Transverse colon (tissue), 4 donors: Measurements from ENCODE around the gene MCM3. TPM values are rescaled to one million over a fixed set of nuclear protein-coding genes. Genes with fewer than 3 reads are reported as not detected.

ENCODE experiments used
- DNase-seq: peaks from one replicate; pipeline ENCODE4 v3.0.0-alpha.2; 2019
- H3K27ac ChIP-seq, 4 donors: fragments of 200-600 bp; sonication (generic); 2 replicates each; pipeline ENCODE4 v1.5.1; 2016 to 2018; ENCODE audit warnings: inconsistent platforms in 4 of 4
- H3K27me3 ChIP-seq: fragments of 200-600 bp; sonication (generic); 2 replicates; pipeline ENCODE4 v1.5.1; 2017; ENCODE audit warnings: inconsistent platforms
- H3K36me3 ChIP-seq, 4 donors: fragments of 200-600 bp; sonication (generic); 2 replicates each; pipeline ENCODE4 v1.5.1; 2017 to 2019; ENCODE audit warnings: inconsistent platforms in 4 of 4
- H3K4me1 ChIP-seq, 4 donors: fragments of 200-600 bp; sonication (generic); 2 replicates each; pipeline ENCODE4 v1.5.1; 2017 to 2020; ENCODE audit warnings: inconsistent platforms in 4 of 4
- H3K4me3 ChIP-seq, 4 donors: fragments of 200-600 bp; sonication (generic); 1 replicate in 1 of 4; 2 replicates in 3 of 4; pipeline versions ENCODE4 v1.5.1 to v1.6.1; 2017 to 2019; ENCODE audit warnings: inconsistent platforms in 4 of 4
- H3K9me3 ChIP-seq, 2 donors: fragments of 200-600 bp; sonication (generic); 2 replicates each; pipeline ENCODE4 v1.5.1; 2017 to 2019; ENCODE audit warnings: inconsistent platforms in 2 of 2
- CTCF ChIP-seq, 5 experiments: fragments of 200-600 bp in 3 of 5; fragments of 450-650 bp in 2 of 5; sonication (generic) in 3 of 5; IDR thresholded peaks; 1 replicate in 2 of 5; 2 replicates in 3 of 5; pipeline ENCODE4 v1.5.1; 2016 to 2017; ENCODE audit warnings: antibody characterized with exemption in 5 of 5, inconsistent platforms in 3 of 5, mild to moderate bottlenecking in 2 of 5, moderate library complexity in 1 of 5
- EP300 ChIP-seq: sonication (generic); formaldehyde crosslinking; IDR thresholded peaks from one replicate; pipeline ENCODE4 v1.6.1; 2017; ENCODE audit warnings: antibody characterized with exemption, low read depth
- POLR2A ChIP-seq: fragments of 450-650 bp; IDR thresholded peaks from one replicate; pipeline ENCODE4 v1.6.1; 2016; ENCODE audit warnings: antibody characterized with exemption, mild to moderate bottlenecking, moderate library complexity
- POLR2AphosphoS5 ChIP-seq, 3 donors: sonication (generic); formaldehyde crosslinking; IDR thresholded peaks; one replicate each; pipeline ENCODE4 v1.6.1; 2016; ENCODE audit warnings: antibody characterized with exemption in 3 of 3
- WGBS, 2 donors: methylation state at CpG; one replicate each; pipeline ENCODE4 v1.1.5; 2018; ENCODE audit warnings: low coverage in 1 of 2; 5-methylcytosine and 5-hydroxymethylcytosine counted together
- in situ Hi-C, 4 donors: fragments of 200-750 bp; cut with MboI; loops; one replicate each; pipeline versions ENCODE4 v1.15.0 to v1.15.1; 2017; ENCODE audit warnings: low sequenced_read_pairs in 3 of 4, low pct_ligation_motif_present in 1 of 4, low pct_unique_long_range_greater_than_20kb in 1 of 4
- intact Hi-C: fragments of 100-400 bp; cut with DNase I; formaldehyde crosslinking; loops from one replicate; pipeline ENCODE4 v1.15.1; 2023; ENCODE audit warnings: low total_unique reads
- total RNA-seq, 4 donors: library from RNA; depleted of rRNA; stranded (reverse); fragments of >200 nt; gene quantifications; one replicate each; pipeline ENCODE4 v1.1.0, GENCODE V29; 2016

The MCM3 gene
- 10 to 100 TPM; 13.5 to 27.3 (median 24.2) TPM for total RNA-seq

DNA sequence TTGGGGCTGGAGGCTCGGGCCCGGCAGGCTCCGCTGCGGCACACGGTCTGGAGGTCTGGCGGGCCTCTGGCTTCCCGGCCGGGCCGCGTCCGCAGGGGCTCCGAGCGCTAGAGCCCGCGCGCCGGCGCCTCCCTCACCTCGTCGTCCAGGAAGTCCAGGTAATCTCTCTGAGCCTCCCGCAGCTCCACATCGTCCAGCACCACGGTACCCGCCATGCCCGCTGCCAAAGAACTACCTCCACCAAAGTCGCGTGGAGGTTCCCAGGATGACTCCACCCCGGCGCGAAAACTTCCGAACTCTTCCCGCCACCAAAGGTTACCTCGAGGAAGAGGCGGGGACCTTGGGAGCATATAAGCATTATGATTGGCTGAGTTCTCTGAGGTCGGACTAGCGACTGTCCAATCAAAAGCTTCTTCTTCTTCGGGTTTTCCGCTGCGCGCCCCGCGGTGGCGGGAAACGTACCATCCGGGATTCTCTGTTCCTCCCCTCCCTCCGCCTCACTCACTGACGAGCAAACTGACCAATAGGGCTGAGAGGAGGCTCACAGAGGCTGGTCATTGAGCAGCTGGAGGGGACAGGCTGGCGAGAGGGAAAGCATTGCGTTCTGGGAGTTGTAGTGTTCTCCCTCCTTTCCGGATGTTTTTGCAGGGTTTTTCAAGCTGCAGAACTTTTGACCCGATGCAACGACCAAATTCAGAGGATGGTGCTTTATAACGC lies at the start of gene MCM3:
Gene MCM3 (minus strand): TSS at position 283 of the 717 bp plus-strand sequence. CDS start 68 bp downstream, at position 215.
- H3K27ac ChIP-seq, result peak within 1 kb of the TSS; percentile 73 to 90 (median 82)
- DNase-seq, result peak; percentile 98
- no peaks in the 10 kb centered on the region for H3K27me3 ChIP-seq
- H3K36me3 ChIP-seq, result peaks cover 0 to 24% (median 3%) of the 10 kb centered on the region in 4 donors
- TF ChIP-seq CTCF (IDR thresholded peaks at IDR 0.05) (peak in 3 of 5 experiments; percentile 5 to 57 (median 47)), EP300 (no peak), POLR2AphosphoS5 (IDR thresholded peaks at IDR 0.05) (peak; percentile 8 to 69 (median 57)), POLR2A (peak; percentile 29)
- peaks cover 5 to 35% (median 17%) of the 10 kb centered on the region in 4 donors for H3K4me1 ChIP-seq
- WGBS, 2 donors, result 0 to 1% methylated on average over 6 to 47 of the region's 53 CpGs
- intact Hi-C loops, result loop anchor here (10.0 kb wide), 1 partner anchor 370 kb away; no protein-coding TSS in a partner anchor
- H3K4me3 ChIP-seq, result peak within 1 kb of the TSS; percentile 57 to 97 (median 73)
- H3K9me3 ChIP-seq, result no peaks in the 10 kb centered on the region
- in situ Hi-C loops, result loop anchor here (5.0 to 25.0 kb wide), 5 partner anchors 118 to 383 kb away; partner anchors contain the start of genes TMEM14A (in 2 of the 4), EFHC1 (in 1 of the 4) and TRAM2 (in 1 of the 4)

DNA sequence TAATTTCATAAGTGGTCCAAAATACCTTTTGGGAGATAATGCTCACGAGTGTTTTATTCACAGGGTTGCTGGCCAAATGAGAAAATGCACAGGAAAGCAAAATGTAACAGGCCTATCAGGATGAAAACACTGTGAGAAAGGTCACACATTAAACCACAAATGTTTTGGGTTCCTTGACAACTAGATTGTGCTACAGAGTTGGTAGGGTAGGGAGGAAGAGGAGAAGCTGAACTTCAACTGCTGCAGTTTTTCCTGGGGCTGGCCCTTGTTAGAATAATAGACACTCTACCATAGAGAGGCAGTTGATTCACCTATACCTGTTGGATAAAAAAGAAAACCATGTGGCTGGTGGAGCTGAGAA lies 49.3 kb upstream of the MCM3 start:
- TF ChIP-seq POLR2A, result no peak
- no peak for TF ChIP-seq CTCF (IDR thresholded peaks at IDR 0.05)
- no peak for TF ChIP-seq POLR2AphosphoS5 (IDR thresholded peaks at IDR 0.05)
- no peak for TF ChIP-seq EP300
- peaks cover 0 to 45% (median 27%) of the 10 kb centered on the region in 4 donors for H3K4me1 ChIP-seq
- no peak for DNase-seq
- in situ Hi-C loops, result no loop called here
- WGBS, 2 donors, result 33 to 50% methylated on average over 1 of the region's 1 CpG
- peak overlapping the region in 2 of 4 donors; percentile 14 to 58 for H3K27ac ChIP-seq
- intact Hi-C loops, result no loop called here
- H3K36me3 ChIP-seq, result no peaks in the 10 kb centered on the region
- H3K4me3 ChIP-seq, result no peak overlapping the region
- H3K9me3 ChIP-seq, result no peaks in the 10 kb centered on the region
- no peaks in the 10 kb centered on the region for H3K27me3 ChIP-seq

DNA sequence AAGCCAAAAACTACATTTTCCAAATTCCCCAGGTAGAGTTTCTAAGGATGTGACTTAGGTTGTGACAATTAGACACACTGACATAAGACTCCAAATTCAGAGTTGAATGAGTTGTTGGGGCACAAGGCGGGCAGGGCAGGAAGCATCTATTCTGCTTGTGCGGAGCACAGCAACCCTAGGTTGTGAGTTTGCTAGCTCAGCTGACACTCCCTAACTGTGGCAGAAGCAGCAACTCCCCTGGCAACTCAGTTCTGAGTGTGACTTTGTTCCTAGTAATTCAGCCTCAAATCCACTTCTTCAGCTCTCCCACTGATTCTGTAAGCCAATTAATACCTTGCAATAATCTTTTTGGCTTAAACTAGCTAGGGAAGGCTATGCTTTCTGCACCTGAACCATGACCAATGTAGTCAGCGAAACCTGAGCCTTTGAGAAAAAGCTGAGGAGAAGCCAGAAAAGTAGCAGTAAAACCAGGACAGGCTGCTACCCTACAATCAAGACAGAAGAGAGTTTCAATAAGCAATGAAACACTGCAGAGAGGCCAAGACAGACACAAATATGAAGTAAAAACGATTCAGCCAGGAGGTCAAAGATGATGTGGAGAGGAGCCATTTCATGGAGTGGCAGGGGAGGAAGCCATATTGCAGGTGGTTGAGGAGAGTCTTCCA lies 47.4 kb upstream of the MCM3 start:
- Histone ChIP-seq H3K27ac (peak overlapping the region; percentile 83 to 88 (median 84)), H3K9me3 (no peaks in the 10 kb centered on the region), H3K4me3 (no peak overlapping the region), H3K4me1 (peaks cover 2 to 54% (median 37%) of the 10 kb centered on the region in 4 donors), H3K27me3 (no peaks in the 10 kb centered on the region), H3K36me3 (no peaks in the 10 kb centered on the region)
- TF ChIP-seq POLR2A (no peak), CTCF (IDR thresholded peaks at IDR 0.05) (no peak), POLR2AphosphoS5 (IDR thresholded peaks at IDR 0.05) (no peak), EP300 (no peak)
- in situ Hi-C loops, result no loop called here
- no peak for DNase-seq
- intact Hi-C loops, result no loop called here
- WGBS, 2 donors, result 69 to 89% methylated on average over 2 to 4 of the region's 4 CpGs

DNA sequence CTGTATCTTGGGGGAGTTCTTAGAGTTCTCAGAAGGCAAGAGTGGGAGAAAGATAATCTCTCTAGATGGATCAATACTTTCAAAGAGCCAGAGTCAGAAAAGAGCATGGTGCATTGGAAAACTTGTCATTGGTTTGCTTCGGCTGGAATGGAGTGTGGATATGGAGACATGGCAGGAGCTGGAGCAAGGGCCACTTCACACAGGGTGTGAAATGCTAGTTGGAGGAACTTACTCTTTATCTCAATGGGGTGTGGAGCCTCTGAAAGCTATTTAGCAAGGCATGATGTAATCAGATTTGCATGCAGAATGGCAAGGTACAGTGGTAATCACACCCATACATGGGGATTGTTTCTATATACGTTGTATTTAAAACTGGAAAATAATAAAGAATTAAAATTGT lies 45.9 kb upstream of the MCM3 start:
- peak overlapping the region; percentile 83 to 88 (median 84) for H3K27ac ChIP-seq
- H3K4me1 ChIP-seq, result peaks cover 5 to 69% (median 46%) of the 10 kb centered on the region in 4 donors
- H3K27me3 ChIP-seq, result no peaks in the 10 kb centered on the region
- intact Hi-C loops (no loop called here), in situ Hi-C loops (no loop called here)
- peak; percentile 65 for DNase-seq
- no peaks in the 10 kb centered on the region for H3K36me3 ChIP-seq
- 42 to 44% methylated on average over 2 of the region's 2 CpGs for WGBS, 2 donors
- no peak overlapping the region for H3K4me3 ChIP-seq
- TF ChIP-seq CTCF (IDR thresholded peaks at IDR 0.05), result no peak
- no peak for TF ChIP-seq EP300
- peak; percentile 66 for TF ChIP-seq POLR2A
- TF ChIP-seq POLR2AphosphoS5 (IDR thresholded peaks at IDR 0.05), result peak in 2 of 3 donors; percentile 77 to 87
- H3K9me3 ChIP-seq, result no peaks in the 10 kb centered on the region
